Muscle of back (tissue), 11 donors: ENCODE data around the gene XPO5. TPM values are rescaled to one million over a fixed set of nuclear protein-coding genes. Genes with fewer than 3 reads are reported as not detected.

ENCODE experiments used
- DNase-seq, 3 donors: peaks; one replicate each; pipeline versions ENCODE4 v3.0.0 to v3.0.0-alpha.2; 2013
- polyA plus RNA-seq, 10 donors: library from polyadenylated mRNA; unstranded; fragments of 120-200 nt; gene quantifications; one replicate each; pipeline ENCODE4 v1.2.1, GENCODE V29; 2013; ENCODE audit not compliant: insufficient read length in 10 of 10

Gene XPO5
- polyA plus RNA-seq, 10 donors = 19.8 to 37.0 (median 28.1) TPM

DNA sequence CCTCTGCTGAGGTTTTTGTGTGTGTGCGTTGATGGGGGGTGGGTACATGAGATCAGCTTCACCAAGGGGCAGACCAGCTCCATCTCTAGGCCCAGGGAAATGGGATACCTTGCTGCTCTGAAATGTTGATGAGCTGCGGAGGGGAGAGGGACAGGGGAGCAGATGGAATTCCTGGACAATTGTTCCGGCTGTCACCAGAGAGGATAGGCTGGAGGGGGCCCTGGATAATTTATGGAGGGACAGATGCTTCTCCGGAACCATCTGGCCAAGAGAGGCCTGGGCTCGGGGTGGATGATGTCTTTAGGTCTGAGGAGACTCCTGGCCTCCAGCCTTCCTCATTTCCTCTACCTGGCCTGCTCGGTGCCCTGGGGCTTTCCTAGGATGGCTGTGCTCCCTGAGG, 100.3 kb downstream of the XPO5 start:
- DNase-seq = no peak

GRCh38 chr6:43472515-43472914, 103.3 kb downstream of the XPO5 start:
- DNase-seq = no peak

Other genes starting within 250 kb of the XPO5 start
- gene ZNF318, start 206.4 kb downstream of the XPO5 start, polyA plus RNA-seq = 10 to 100 TPM; 11.6 to 18.1 (median 15.0) TPM
- gene ABCC10, start 148.5 kb downstream of the XPO5 start, polyA plus RNA-seq = 10 to 100 TPM in 9 of 10 donors, 1 to 10 TPM in 1; 9.8 to 19.7 (median 13.7) TPM
- gene DLK2, start 120.5 kb downstream of the XPO5 start, polyA plus RNA-seq = 1 to 10 TPM; 1.4 to 4.3 (median 2.1) TPM
- 10 to 100 TPM; 17.8 to 35.8 (median 25.1) TPM for gene TJAP1, start 98.5 kb downstream of the XPO5 start, polyA plus RNA-seq
- under 1 TPM; 0.10 to 0.26 (median 0.15) TPM for gene LRRC73, start 65.7 kb downstream of the XPO5 start, polyA plus RNA-seq
- 100 to 1,000 TPM in 1 of 10 donors, 10 to 100 TPM in 9; 75.0 to 103 (median 83.3) TPM for gene YIPF3, start 59.1 kb downstream of the XPO5 start, polyA plus RNA-seq
- gene POLR1C, start 58.9 kb downstream of the XPO5 start, polyA plus RNA-seq = 10 to 100 TPM; 13.6 to 22.3 (median 17.0) TPM
- gene POLH, start 147 bp upstream of the XPO5 start, polyA plus RNA-seq = 10 to 100 TPM; 10.4 to 17.9 (median 12.8) TPM
- 10 to 100 TPM; 29.3 to 57.9 (median 36.7) TPM for gene GTPBP2, start 53.2 kb upstream of the XPO5 start, polyA plus RNA-seq
- 10 to 100 TPM; 16.0 to 19.8 (median 17.4) TPM for gene MAD2L1BP, start 59.8 kb upstream of the XPO5 start, polyA plus RNA-seq
- gene RSPH9, start 69.0 kb upstream of the XPO5 start, polyA plus RNA-seq = 1 to 10 TPM in 1 of 10 donors, under 1 TPM in 9; 0.28 to 1.1 (median 0.70) TPM
- 10 to 100 TPM; 25.5 to 33.5 (median 29.8) TPM for gene MRPS18A, start 111.8 kb upstream of the XPO5 start, polyA plus RNA-seq
- gene VEGFA, start 194.2 kb upstream of the XPO5 start, polyA plus RNA-seq = 100 to 1,000 TPM in 1 of 10 donors, 10 to 100 TPM in 9; 59.9 to 105 (median 69.1) TPM